Activated CD8-positive, alpha-beta memory T cell treated with anti-CD3 and anti-CD28 coated beads, Interleukin-2, amount 50 U/mL, for 1 hour (primary cell): ENCODE results near the gene DAB1.

Source experiments
- DNase-seq: peaks from one replicate; pipeline ENCODE4 v3.0.0-alpha.2; 2020; ENCODE audit errors: extremely low read depth

The DAB1 gene

DNA sequence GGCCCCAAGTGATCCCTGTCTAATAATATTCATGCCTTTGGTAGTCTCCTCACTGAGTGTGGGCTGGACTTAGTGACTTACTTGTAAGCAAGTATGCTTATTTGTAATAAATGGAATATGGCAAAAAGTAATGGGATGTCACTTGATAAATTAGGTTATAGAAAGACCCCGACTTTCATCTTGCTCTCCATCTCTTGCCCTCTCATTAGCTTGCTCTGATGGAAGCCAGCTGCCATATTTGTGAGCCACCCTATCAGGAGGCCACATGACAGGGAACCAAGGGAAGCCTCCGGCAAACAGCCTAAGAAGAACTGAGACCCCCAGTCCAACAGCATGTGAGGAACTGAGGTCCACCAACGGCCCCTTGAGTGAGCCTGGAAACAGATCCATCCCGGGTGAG lies 107.0 kb downstream of the DAB1 start:
- no peak for DNase-seq

DNA sequence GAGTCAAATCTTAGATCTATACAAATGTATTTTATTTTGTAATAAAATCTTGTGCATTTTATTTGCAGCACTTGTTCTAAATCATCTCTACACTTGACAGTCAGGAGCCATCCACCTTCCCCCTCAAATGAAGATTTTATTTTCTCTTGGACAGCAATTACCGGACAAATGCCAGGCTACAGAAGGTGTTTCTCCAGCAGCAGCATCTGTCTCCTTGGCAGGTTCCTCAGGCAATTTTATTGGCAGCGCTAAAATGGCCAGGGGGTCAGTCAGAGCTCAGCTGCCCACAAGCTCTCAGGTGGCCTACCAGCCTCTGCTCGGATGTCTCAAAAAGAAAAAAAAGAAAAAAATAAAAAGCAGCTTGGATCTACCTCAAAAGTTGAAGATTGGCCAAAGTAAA lies 107.6 kb downstream of the DAB1 start:
- DNase-seq: no peak

DNA sequence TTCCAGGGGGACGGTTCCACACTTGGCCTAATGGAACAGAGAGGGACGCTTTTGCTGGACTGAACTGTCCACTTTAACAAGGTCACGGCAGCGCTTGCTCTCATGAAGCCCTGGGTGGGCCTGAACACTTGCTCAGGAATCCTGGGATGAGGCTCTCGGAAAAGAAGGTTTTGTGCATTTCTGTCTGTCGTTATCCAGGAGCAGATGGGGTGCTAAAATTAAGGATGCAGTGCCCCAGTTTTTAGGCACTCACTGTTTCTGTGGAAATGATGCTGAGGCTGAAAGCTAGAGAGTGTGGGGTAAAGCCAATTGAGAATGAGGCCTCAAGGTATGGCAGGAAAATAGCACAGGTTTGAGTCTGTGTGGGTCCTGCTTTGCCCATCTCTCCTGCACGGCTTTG lies 111.0 kb downstream of the DAB1 start:
- DNase-seq: no peak

DNA sequence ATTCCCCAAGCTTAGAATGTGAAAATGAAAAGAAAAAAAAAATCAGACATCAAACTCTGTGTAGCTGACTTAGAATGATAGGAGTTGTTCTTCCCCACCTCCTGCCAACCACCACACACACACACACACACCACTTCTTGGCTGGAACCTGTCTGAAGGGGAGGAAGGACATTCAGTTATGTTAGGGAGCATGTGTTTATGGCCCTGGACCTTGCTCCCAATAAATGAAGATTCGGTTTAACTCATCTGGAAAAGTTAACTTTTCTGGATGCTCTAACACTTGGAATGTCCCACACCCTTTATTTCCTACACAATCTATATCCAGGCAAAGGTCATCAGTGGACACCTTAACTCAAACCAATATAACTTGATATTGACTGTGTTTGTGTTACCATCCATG lies 112.4 kb downstream of the DAB1 start:
- no peak for DNase-seq

DNA sequence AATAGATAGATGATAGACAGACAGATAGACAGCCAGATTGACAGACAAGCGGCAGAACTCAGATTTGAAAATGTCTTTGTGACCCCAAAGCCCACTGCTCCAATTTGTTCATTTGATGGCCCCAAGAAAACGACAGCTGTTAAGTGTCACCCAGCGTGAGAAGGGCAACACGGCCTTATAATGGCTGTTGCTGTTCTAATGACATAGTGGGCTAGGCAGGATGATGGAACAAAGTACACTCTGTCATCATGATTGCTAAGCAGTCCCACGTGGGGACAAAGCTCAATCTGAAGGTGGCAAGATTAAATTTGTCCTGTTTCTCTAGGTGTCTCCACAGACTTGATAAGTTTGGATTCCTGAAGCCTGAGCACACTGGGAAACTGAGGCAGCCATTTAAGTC lies 112.9 kb downstream of the DAB1 start:
- no peak for DNase-seq

DNA sequence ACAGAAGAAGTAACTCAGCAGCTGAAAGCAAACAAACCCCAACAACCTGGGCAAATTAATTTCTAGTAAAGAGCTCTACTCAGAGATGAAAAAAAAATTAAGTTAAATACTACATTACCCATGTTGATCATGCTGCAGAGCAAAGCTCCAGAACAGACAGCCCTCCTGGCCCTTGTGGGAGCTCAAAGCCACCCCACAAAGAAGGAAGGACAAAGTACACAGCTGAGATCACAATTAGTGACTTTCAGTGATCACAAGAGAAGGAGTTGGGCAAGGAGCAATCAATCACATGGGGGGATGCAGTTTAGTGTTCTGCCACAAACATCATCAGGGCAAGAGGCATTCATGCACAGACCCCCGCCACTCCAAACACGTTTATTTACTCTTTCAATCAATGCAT lies 114.2 kb downstream of the DAB1 start:
- DNase-seq: no peak

DNA sequence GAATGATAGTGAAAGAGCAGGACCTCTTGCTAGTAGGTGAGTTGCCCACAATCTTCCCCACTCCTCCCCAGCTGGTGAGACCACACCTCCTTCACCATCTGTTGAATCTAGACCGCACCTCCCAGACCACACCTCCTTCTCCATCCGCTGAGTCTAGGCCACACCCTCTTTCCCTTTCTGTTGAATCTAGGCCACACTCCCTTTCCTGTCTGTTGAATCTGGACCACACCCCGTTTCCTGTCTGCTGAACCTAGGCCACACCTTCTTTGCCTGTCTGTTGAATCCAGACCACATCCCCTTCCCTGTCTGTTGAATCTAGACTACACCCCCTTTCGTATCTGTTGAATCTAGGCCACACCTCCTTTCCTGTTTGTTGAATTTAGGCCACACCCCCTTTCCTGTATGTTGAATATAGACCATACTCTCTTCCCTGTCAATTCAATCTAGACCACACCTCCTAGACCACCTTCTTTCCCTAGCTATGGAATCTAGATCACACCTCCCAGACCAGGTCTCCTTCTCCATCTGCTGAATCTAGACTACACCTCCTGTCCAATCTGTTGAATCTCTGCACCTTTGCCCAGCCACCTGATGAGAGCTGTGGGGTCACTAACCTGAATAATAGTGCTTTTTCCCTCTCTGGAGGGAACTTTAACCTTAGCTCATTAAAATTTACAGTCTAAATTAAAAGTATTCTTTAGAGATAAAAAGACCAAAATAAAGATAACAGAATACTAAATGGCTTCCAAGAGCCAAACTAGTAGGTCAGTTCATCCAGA lies 116.3 kb downstream of the DAB1 start:
- peak; percentile 9 for DNase-seq

DNA sequence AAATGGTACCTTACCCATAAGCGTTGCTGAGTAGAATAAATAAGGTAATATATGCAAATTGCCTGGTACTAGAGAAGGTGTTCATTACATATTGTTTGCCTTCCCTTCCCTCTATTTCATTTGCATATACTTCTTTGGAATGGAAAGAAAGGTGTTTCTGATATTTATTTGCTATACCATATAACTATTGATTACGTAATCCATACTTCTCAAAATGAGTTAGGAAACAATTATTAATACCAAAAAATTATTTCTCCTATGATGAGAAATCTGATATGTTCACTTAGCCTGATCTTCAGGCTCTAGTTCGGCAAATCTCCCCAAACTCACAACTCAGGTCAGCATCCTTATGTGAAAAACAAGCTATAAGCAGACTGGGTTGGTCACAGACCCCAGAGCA lies 119.3 kb downstream of the DAB1 start:
- no peak for DNase-seq

DNA sequence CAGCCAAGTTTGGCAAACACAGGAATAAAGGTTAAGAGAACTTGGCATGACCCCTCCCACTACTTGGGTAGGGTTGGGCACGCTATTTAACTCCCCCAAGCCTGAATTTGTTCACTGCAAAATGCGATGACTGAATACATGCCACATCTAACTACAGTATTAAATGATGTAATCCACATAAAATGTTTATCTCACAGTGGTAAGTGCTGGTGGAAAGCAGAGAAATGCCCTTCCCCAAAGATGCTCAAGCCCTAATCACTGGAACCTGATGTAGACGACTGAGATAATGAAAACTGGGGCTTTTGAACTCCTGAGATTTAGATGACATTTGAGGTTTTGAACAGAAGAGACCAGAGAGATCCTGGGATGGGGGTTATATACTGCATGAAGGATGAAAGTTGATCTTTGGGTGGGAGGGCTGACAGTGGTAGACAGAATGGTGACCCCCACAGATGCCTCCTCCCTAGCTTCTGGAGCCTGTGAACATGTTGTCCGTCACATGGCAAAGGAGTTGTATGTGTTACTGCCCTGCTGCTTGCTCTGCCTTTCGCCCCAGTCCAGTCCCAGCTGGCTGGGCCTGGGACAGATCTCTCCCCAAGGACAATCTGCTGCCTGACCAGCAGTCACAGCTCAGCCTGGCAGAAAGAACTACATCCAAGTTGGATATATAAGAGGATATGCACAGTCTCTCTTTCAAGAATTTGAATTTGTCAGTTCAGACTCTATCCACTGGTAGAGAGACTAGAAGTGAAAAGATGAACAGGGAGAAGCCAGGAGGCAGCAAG lies 120.9 kb downstream of the DAB1 start:
- DNase-seq: no peak

DNA sequence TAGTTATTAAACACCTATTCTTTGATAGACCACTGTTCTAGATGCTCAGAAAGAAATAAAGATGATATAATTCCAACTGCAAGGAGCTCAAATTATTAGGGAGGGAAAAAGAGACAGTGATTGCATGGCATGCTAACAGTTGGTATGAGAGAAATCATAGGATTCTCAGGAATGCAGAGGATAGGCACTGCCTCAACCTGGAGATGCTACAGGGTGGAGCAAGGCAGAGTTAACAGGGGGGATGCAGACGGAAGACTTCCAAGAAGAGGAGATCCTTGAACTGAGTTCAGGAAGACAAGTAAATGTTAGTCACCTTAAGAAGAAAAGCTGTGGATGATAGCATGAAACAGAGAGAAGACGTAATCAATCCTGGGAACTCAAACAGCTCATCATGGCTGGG lies 123.7 kb downstream of the DAB1 start:
- no peak for DNase-seq

DNA sequence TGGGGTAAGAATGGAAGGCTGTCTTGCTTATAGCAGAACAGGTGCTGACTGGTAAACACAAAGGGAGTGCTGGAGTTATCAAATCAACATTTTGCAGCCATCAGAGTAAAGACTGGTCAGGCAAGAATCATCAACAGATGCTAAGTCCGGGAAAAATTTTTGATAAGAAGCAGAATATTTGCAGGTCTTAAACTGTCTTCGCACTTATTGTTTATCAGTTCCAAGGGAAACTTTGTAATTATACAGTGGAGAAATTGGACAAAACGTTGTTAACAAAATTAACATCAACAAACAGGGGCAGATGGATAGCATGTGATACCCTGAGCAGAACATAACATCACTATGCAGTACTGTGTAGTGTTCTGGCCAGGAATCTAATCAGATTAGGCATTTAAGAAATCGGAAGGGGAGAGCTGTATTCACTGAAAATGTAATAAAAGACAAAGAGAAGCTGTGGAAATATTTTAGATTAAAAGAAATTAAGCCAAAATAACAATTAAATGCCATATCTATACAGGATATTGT lies 127.1 kb downstream of the DAB1 start:
- no peak for DNase-seq

DNA sequence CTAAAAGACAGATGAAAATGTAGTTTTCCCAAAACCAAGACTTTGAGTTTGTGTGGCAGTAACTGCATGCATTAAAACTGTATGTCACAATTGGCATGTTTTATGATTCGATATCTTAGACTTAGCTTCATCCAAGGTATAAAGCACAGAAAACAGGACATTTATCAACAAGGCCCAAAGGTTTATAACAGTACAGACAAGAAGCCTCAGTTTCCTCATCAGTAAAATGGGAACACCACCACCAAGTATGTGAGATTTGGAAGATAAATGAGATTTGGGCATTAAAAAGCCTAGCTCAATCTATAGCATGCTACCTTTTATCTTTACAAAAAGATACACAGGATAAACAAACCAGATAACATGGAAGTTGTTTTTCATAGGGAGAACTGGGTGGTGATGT lies 128.5 kb downstream of the DAB1 start:
- no peak for DNase-seq

DNA sequence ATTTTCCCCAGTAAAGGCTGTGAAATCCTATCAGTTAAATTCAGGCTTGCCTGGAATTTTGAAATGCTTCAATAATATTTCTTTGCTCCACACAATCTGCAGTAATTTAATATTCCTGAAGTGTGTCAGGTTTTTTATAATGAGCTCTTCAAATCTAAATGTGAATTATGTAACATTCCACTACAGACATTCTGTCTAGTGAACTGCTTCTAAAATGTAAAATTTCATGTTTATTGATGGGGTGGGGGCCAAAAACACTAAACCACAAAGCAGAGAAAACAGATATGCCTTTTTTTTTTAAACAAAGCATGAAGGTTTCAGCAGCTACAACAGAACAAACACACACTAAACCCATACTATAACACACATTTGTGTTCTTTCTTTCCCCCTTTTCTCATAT lies 129.7 kb downstream of the DAB1 start:
- no peak for DNase-seq

DNA sequence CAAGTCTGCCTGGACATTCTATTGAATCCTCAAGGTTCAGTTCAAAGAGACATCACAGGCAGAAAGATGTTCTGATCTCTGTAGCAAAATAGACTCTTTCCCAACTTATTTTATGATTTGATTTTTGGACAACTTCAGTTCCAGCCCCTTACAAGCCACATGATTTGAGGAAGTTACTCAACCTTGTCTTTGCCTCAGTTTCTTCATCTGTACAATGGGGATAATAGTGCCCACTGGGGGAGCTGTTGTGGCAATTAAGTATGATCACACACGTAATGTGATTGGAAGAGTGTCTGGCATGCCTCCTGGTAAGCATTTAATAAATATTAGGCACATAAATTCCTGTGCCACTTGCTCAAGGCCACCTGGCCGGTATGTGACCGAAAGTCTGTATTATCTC lies 130.6 kb downstream of the DAB1 start:
- DNase-seq: no peak

DNA sequence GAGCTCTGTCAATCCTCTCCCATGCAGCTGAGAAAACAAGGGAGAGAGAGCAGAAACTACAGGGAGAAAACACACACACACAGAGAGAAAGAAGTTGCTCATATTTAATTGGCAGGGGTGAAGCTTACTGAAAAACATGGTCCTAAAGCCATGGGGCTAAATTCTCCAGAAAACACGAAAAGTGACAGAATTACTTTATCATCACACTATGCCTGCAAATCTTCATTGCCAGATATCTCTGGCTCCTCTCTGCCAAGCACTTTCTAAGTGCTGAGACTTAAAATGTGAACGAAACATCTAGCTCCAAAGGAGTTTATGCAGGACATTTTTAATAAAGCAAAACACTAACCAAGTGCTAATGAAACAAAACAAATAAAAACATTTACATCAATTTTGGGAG lies 134.1 kb downstream of the DAB1 start:
- no peak for DNase-seq

DNA sequence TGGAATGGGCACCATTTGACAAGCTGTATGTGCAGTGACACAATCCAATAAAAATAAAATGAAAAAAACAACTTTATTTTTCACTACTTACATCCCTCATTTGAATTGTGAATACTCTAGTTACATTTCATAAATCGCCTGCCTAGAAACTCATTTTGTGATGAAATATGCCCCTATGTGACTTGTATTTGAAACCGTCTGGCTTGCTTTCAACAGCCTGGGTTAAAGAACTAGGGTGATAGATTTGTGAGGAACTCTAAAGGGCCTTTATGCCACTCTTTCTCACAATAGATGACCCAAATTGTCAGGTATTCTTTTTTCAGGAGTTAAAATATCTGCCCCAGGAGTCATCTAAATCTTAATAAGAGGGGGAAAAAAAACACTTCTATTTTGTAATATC lies 137.9 kb downstream of the DAB1 start:
- DNase-seq: no peak

DNA sequence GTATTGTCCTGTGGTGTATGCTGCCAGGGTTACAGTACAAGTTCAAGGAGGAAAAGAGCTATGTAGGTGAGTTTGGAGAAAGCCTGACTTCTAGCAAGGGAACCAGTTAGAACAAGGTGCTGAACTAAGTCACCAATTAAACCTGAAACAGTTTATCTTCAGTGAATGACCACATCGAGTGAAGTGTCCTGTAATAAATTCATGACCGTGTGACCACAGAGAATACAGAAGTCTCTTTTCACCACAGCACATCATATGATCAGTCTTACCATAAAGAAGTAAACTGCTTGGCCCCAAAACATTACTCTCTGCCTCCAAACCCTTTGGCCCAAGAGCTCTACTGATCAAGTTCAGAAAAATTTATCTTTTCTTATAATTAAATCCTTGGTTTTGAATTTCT lies 141.4 kb downstream of the DAB1 start:
- no peak for DNase-seq

DNA sequence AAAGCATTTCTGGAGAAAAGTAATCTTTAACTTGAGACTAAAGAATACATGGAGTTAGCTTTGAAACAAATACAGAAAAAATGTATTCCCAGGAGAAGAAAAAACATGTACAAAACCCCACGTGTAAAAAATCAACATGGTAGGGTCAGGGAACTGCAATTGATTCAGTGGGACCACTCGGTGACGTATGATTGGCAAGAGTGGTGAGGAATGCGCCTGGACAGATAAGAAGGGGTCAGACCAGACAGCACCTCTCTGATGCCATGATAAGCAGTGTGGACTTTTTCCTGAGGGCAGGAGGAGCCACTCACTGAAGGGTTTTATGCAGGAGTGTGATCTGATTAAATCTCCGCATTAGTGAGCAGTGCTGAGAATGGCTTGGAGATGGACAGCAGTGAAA lies 142.5 kb downstream of the DAB1 start:
- DNase-seq: no peak

DNA sequence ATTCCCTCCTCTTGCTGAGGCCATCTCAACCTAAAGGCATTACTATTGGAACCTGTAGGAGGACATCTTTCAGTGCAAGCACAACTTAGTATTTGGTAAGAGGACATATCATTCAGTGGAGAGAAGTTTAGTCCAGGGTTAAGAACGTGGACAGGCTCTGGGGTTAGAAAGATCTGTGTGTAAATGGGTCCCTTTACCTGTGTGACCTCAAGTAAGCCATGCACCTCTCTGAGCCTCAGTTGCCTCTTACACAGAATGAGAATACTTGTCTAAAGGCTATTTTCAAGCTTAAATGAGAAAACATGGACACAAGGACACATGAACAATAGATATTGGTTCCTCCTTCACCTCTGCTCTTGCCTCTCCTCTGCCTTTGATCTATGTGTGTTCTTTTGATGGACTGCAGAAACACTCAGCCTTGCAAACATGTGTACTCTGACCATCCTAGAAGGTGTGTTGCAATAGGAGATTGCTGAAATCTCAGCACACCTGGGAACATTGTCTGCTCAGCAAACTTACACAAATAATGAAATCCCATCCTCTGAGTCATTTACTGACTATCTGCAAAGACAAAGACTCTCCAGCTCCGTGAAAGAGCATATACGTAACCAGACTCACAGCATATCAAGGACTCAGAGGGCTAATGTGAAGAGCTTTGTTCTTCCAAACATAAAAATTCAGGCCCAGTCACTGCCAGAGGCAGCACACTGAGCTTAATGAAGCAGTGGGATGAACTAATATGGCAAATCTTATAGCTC lies 143.8 kb downstream of the DAB1 start:
- DNase-seq: no peak

DNA sequence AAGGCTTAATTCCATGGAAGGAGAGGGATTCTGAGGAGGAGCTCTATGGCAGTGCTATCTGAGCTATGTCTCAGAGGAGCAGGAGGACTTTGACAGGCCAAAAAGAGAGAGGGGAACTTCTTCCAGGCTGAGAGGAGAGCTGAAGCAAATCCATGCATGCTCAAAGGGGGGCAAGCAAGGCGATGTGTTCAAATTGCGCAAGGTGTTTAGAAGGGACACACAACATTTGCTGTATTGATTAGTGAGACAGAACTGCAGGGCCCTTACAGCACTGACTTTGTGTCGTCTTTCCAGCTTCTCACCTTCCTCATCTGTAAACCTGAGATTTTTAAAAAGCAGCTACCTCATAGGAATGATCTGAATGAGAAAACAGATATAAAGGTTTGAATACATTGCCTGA lies 145.3 kb downstream of the DAB1 start:
- no peak for DNase-seq

DNA sequence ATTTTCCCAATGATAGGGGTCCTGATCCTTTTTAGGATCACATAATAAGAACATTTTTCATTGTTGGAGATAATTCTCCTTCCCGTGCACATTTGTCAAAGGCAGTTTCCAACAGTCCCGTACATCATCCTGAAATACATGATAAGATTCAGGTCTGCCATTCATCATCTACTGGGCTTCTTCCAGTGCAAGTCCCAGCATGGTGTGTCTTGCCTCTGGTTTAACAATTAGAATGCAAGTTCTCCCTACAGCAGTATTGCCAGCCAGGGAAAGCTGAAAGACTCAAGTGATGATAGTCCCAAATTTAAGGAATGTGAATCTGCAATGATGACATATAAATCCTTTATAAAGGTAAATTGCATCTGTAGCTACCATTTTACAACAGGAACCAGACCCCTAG lies 146.2 kb downstream of the DAB1 start:
- no peak for DNase-seq

DNA sequence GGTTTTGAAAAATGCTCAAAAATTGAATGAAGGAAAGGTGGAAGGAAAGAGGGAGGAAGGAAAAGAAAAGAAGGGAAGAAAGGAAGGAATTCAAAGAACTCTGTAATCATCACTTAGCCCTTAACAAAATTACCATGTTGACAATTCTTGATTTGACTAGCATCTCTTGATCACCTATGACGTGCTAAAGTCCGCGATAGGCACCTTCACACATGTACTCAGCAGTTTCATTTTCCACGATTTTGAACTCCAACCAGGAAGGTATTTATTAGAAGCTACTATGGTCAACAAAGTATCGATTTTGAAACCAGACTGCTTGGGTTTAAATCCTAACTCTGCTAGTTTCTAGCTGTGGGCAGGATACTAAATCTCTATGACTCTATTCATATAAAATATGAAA lies 146.9 kb downstream of the DAB1 start:
- no peak for DNase-seq

DNA sequence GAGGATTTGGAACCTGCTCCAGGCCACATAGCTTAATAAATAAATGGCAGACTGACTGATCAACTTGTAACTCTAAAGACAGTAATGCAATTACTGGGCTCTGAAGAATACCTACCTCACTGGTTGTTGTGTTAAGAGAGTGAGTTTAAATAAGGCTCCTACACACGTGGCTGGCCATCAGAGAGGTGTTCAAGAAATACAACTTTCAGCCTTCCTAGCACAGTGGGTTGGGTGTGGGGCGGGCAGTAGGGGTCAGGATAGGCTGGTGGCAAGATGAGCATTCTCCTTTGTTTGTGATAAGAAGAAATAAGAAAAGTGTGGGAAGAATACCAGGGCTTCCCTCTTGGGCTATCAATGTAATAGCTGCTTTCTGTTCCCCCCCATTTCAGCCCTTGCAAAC lies 151.3 kb downstream of the DAB1 start:
- no peak for DNase-seq
